Sigmoid colon (tissue), 3 donors: ENCODE data around the gene PLEKHA7.

Experiments used
- CTCF ChIP-seq, 4 experiments: fragments of 450-650 bp in 3 of 4; fragments of 200-600 bp in 1 of 4; IDR thresholded peaks; one replicate each; pipeline ENCODE4 v1.5.1; 2016 to 2019; ENCODE audit warnings: antibody characterized with exemption in 4 of 4, mild to moderate bottlenecking in 3 of 4, moderate library complexity in 2 of 4
- POLR2A ChIP-seq, 2 donors: fragments of 450-650 bp; IDR thresholded peaks; one replicate each; pipeline ENCODE4 v1.6.1; 2016; ENCODE audit warnings: antibody characterized with exemption in 2 of 2, mild to moderate bottlenecking in 2 of 2, moderate library complexity in 2 of 2

GRCh38 chr11:16963316-16963876 is 50.8 kb downstream of the PLEKHA7 start:
- TF ChIP-seq CTCF (IDR thresholded peaks at IDR 0.05) = no peak
- no peak for TF ChIP-seq POLR2A (IDR thresholded peaks at IDR 0.05)
